Ramos (cell line): ENCODE results near the gene TTC3.

Source experiments
- in situ Hi-C: fragments of 300-500 bp; cut with MboI; formaldehyde crosslinking; loops from one replicate; pipeline ENCODE4 v1.14.3; 2022; ENCODE audit warnings: low sequenced_read_pairs; ENCODE audit not compliant: unreplicated experiment

The TTC3 gene

GRCh38 chr21:37058261-37058660 lies 14.8 kb upstream of the TTC3 start:
- in situ Hi-C loops = no loop called here

GRCh38 chr21:37059181-37059580 lies 13.9 kb upstream of the TTC3 start:
- in situ Hi-C loops = no loop called here

GRCh38 chr21:37060296-37060695 lies 12.8 kb upstream of the TTC3 start:
- in situ Hi-C loops = no loop called here

GRCh38 chr21:37061926-37062592 lies 11.0 kb upstream of the TTC3 start:
- in situ Hi-C loops = no loop called here

GRCh38 chr21:37062593-37062935 lies 10.5 kb upstream of the TTC3 start:
- in situ Hi-C loops = no loop called here

GRCh38 chr21:37063433-37063832 lies 9.6 kb upstream of the TTC3 start:
- in situ Hi-C loops = no loop called here

GRCh38 chr21:37064841-37065240 lies 8.2 kb upstream of the TTC3 start:
- in situ Hi-C loops = no loop called here

GRCh38 chr21:37065561-37066177 lies 7.4 kb upstream of the TTC3 start:
- in situ Hi-C loops = no loop called here

- in situ Hi-C loops = no loop called here
Measured at GRCh38 chr21:37071561-37072273, 1.3 kb upstream of the TTC3 start.

GRCh38 chr21:37072274-37072987 lies 623 bp upstream of the TTC3 start:
- in situ Hi-C loops = no loop called here

- in situ Hi-C loops = no loop called here
Measured at GRCh38 chr21:37073417-37074196, 553 bp downstream of the TTC3 start.

GRCh38 chr21:37074197-37074510 lies 1.1 kb downstream of the TTC3 start:
- in situ Hi-C loops = no loop called here

GRCh38 chr21:37074546-37074945 lies 1.5 kb downstream of the TTC3 start:
- in situ Hi-C loops = no loop called here

- in situ Hi-C loops = no loop called here
Measured at GRCh38 chr21:37075214-37075770, 2.2 kb downstream of the TTC3 start.

- in situ Hi-C loops = no loop called here
Measured at GRCh38 chr21:37076087-37076850, 3.2 kb downstream of the TTC3 start.

GRCh38 chr21:37077403-37077802 lies 4.3 kb downstream of the TTC3 start:
- in situ Hi-C loops = no loop called here

- in situ Hi-C loops = no loop called here
Measured at GRCh38 chr21:37079211-37079824, 6.3 kb downstream of the TTC3 start.

- in situ Hi-C loops = no loop called here
Measured at GRCh38 chr21:37082375-37082774, 9.3 kb downstream of the TTC3 start.
